Panc1 (cell line): ENCODE data around the gene ZMAT5. TPM values are rescaled to one million over a fixed set of nuclear protein-coding genes. Genes with fewer than 3 reads are reported as not detected.

Experiments used
- ATAC-seq: fragments of 200-7000 bp; cut with Tn5 transposase; 2 replicates; pipeline ENCODE4 v1.9.1; 2020; ENCODE audit warnings: mild to moderate bottlenecking, moderate library complexity
- BruUV-seq: library from RNA; stranded (reverse); fragments of 400-500 nt; replicated peaks from 2 replicates; lab custom pipeline; 2021; lab: Mats Ljungman, UMichigan
- CTCF ChIA-PET: fragments of 300-600 bp; sonication (Branson Sonifier 250); formaldehyde crosslinking; loops from one replicate; lab custom pipeline; 2022; ENCODE audit warnings: antibody characterized with exemption; lab: Charles Lee
- POLR2A ChIA-PET: fragments of 300-600 bp; sonication (Branson Sonifier 250); formaldehyde crosslinking; loops from one replicate; lab custom pipeline; 2022; ENCODE audit warnings: antibody characterized with exemption; lab: Charles Lee
- DNase-seq: peaks from one replicate; pipeline ENCODE4 v3.0.0-alpha.2; 2010; ENCODE audit warnings: low read depth, low spot score
- H3K27ac ChIP-seq: 2 replicates; pipeline ENCODE4 v1.5.1; 2011; ENCODE audit warnings: mild to moderate bottlenecking, low read length, inconsistent platforms
- H3K27me3 ChIP-seq: fragments of 200-500 bp; sonication (Bioruptor generic); 2 replicates; pipeline ENCODE4 v1.6.0; 2014; ENCODE audit warnings: low read length, inconsistent platforms; ENCODE audit not compliant: control insufficient read depth, insufficient read depth
- H3K36me3 ChIP-seq: fragments of 200-500 bp; sonication (Bioruptor generic); 2 replicates; pipeline ENCODE4 v1.5.1; 2014; ENCODE audit warnings: inconsistent platforms, mild to moderate bottlenecking, low read length, moderate library complexity; ENCODE audit not compliant: control insufficient read depth, insufficient read depth
- H3K4me1 ChIP-seq: 2 replicates; pipeline ENCODE4 v1.5.1; 2011; ENCODE audit warnings: inconsistent platforms, mild to moderate bottlenecking, low read length, moderate library complexity; ENCODE audit not compliant: control insufficient read depth, insufficient read depth
- H3K4me3 ChIP-seq, 2 experiments: 2 replicates each; pipeline ENCODE4 v1.5.1; 2011 to 2012; ENCODE audit warnings: low read depth in 2 of 2, low read length in 2 of 2, mild to moderate bottlenecking in 2 of 2, inconsistent platforms in 1 of 2, moderate library complexity in 1 of 2
- H3K9me3 ChIP-seq: fragments of 200-500 bp; sonication (Bioruptor generic); 2 replicates; pipeline ENCODE4 v1.5.1; 2014; ENCODE audit warnings: low read depth, mild to moderate bottlenecking, inconsistent platforms, low read length, moderate library complexity; ENCODE audit not compliant: control insufficient read depth, insufficient read depth
- CTCF ChIP-seq: fragments of 450-650 bp; IDR thresholded peaks from 2 replicates; pipeline ENCODE4 v1.5.1; 2017; ENCODE audit warnings: mild to moderate bottlenecking
- POLR2AphosphoS5 ChIP-seq: IDR thresholded peaks from 2 replicates; pipeline ENCODE4 v1.6.1; 2012; ENCODE audit warnings: mild to moderate bottlenecking, low read depth, low read length, moderate library complexity
- REST ChIP-seq, 2 experiments: IDR thresholded peaks; 2 replicates each; pipeline ENCODE4 v1.6.1; 2011 to 2012; ENCODE audit warnings: low read depth in 2 of 2, control low read depth in 1 of 2, low read length in 1 of 2, mild to moderate bottlenecking in 1 of 2, moderate library complexity in 1 of 2; ENCODE audit not compliant: insufficient read depth in 1 of 2
- SIN3A ChIP-seq: IDR thresholded peaks from 2 replicates; pipeline ENCODE4 v1.6.1; 2012; ENCODE audit warnings: low read depth, mild to moderate bottlenecking, low read length, moderate library complexity, borderline replicate concordance; ENCODE audit not compliant: insufficient read depth
- TCF7L2 ChIP-seq: IDR thresholded peaks from 2 replicates; pipeline ENCODE4 v1.6.1; 2011; ENCODE audit warnings: mild to moderate bottlenecking, low read depth, low read length, inconsistent platforms
- in situ Hi-C: cut with HindIII; loops from 2 replicates; pipeline ENCODE4 v1.10.0; 2016; ENCODE audit warnings: low sequenced_read_pairs, low pct_unique_long_range_greater_than_20kb
- intact Hi-C: fragments of 100-400 bp; cut with micrococcal nuclease; formaldehyde crosslinking; loops from one replicate; pipeline ENCODE4 v1.10.0; 2022; ENCODE audit not compliant: unreplicated experiment
- total RNA-seq: library from RNA; stranded (reverse); gene quantifications from one replicate; pipeline ENCODE4 v1.2.1, GENCODE V29; 2021; ENCODE audit not compliant: unreplicated experiment

ZMAT5 gene
- total RNA-seq, 1 experiment from 2014 or later: 22.4 TPM

DNA sequence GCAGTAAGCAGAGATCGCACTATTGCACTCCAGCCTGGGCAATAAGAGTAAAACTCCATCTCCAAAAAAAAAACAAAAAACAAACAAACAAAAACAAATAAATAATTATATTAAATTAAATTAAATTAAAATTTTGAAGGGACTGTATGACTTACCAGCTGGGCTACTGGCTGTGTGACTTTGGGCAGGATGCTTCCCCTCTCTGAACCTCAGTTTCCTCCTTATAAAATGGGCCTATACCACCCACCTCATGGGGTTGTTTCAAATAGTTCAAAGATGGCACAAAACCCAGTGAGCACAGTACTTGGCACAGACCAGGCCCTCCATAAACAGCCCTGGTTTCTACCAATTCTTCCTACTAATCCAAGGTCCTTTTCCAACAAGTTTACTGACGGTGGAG is 36.4 kb upstream of the ZMAT5 start:
- no peaks in the 10 kb centered on the region for H3K9me3 ChIP-seq
- H3K27ac ChIP-seq: no peak overlapping the region
- H3K36me3 ChIP-seq: peaks cover 7% of the 10 kb centered on the region
- no peaks in the 10 kb centered on the region for H3K27me3 ChIP-seq
- CTCF ChIA-PET: no interaction called here
- H3K4me1 ChIP-seq: no peaks in the 10 kb centered on the region
- intact Hi-C loops (no loop called here), in situ Hi-C loops (no loop called here)
- POLR2A ChIA-PET: interaction anchor here (0.8 kb wide), 1 partner anchor 43 kb away, joined by 5 read pairs; no protein-coding TSS in a partner anchor
- H3K4me3 ChIP-seq: no peak overlapping the region
- ATAC-seq (no peak), DNase-seq (no peak)
- no peak for TF ChIP-seq REST (IDR thresholded peaks at IDR 0.05; ENCODE audit: insufficient read depth in 1 of 2, low read depth in 2 of 2, low read length in 1 of 2)
- no peak for TF ChIP-seq TCF7L2
- no peak for TF ChIP-seq POLR2AphosphoS5
- TF ChIP-seq SIN3A: no peak
- no peak for TF ChIP-seq CTCF
- no TSS peak for BruUV-seq

DNA sequence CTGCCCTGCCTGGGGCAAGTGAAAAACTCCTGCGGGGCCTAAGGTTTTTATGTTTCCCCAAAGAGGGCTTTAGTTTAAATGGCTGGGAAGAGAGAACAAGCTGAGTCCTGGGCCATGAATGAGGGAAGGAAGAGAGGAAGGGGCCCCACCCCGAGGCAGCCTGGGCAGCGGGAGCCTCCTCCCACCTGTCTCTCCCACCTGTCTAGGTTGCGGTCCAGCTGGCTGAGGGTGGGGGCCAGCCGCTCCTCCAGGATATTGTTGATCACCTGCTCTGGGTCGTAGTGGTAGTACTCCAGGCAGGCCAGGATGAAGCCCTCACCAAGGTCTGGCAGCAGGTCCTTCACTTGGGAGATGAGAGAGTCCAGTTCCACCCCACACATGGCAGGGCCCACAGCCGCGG is 35.0 kb upstream of the ZMAT5 start:
- no TSS peak for BruUV-seq
- TF ChIP-seq SIN3A (no peak), REST (IDR thresholded peaks at IDR 0.05; ENCODE audit: insufficient read depth in 1 of 2, low read depth in 2 of 2, low read length in 1 of 2) (no peak), TCF7L2 (no peak), CTCF (no peak), POLR2AphosphoS5 (no peak)
- POLR2A ChIA-PET: interaction anchor here (0.6 kb wide), 1 partner anchor 176 kb away, joined by 3 read pairs; no protein-coding TSS in a partner anchor
- Histone ChIP-seq H3K4me3 (no peak overlapping the region), H3K4me1 (no peaks in the 10 kb centered on the region), H3K9me3 (no peaks in the 10 kb centered on the region), H3K27ac (no peak overlapping the region), H3K27me3 (no peaks in the 10 kb centered on the region), H3K36me3 (peaks cover 7% of the 10 kb centered on the region)
- CTCF ChIA-PET: interaction anchor here (0.7 kb wide), 1 partner anchor 15 kb away, joined by 6 read pairs; no protein-coding TSS in a partner anchor
- no peak for DNase-seq
- ATAC-seq: no peak
- intact Hi-C loops (no loop called here), in situ Hi-C loops (no loop called here)
